GM23338 (cell line): Measurements from ENCODE around the gene TLE6. TPM values are rescaled to one million over a fixed set of nuclear protein-coding genes. Genes with fewer than 3 reads are reported as not detected.
A peak's percentile ranks its signal among the peaks of the same experiment; 100 is the strongest.

ENCODE experiments used
- ATAC-seq: fragments of 200-7000 bp; cut with Tn5 transposase; 3 replicates; pipeline ENCODE4 v1.9.1; 2020
- DNase-seq: peaks from one replicate; pipeline ENCODE4 v3.0.0-alpha.2; 2015; ENCODE audit warnings: low spot score
- H2AFZ ChIP-seq: fragments of 200-600 bp; sonication (generic); 2 replicates; pipeline ENCODE4 v1.8.0; 2016; ENCODE audit warnings: antibody characterized with exemption, mild to moderate bottlenecking, moderate library complexity
- H3F3A ChIP-seq: fragments of 200-600 bp; sonication (generic); replicated peaks from 2 replicates; pipeline ENCODE4 v1.8.0; 2017; ENCODE audit warnings: antibody characterized with exemption, mixed run types, low read depth
- H3K27ac ChIP-seq: fragments of 200-600 bp; sonication (generic); 2 replicates; pipeline ENCODE4 v1.6.1; 2016; ENCODE audit warnings: low read depth
- H3K27me3 ChIP-seq: fragments of 200-600 bp; sonication (generic); 2 replicates; pipeline ENCODE4 v1.8.0; 2016; ENCODE audit warnings: mild to moderate bottlenecking, mixed run types, moderate library complexity; ENCODE audit not compliant: insufficient read depth
- H3K36me3 ChIP-seq: fragments of 200-600 bp; sonication (generic); 2 replicates; pipeline ENCODE4 v1.8.0; 2016; ENCODE audit warnings: mild to moderate bottlenecking; ENCODE audit not compliant: insufficient read depth
- H3K4me1 ChIP-seq: fragments of 200-600 bp; sonication (generic); 2 replicates; pipeline ENCODE4 v1.8.0; 2016; ENCODE audit warnings: mild to moderate bottlenecking, moderate library complexity; ENCODE audit not compliant: insufficient read depth
- H3K4me2 ChIP-seq: fragments of 200-600 bp; sonication (generic); 2 replicates; pipeline ENCODE4 v1.7.1; 2017; ENCODE audit warnings: mixed run types
- H3K4me3 ChIP-seq: fragments of 200-600 bp; sonication (generic); 2 replicates; pipeline ENCODE4 v1.6.1; 2016; ENCODE audit warnings: mixed run types
- H3K79me2 ChIP-seq: fragments of 200-600 bp; sonication (generic); replicated peaks from 2 replicates; pipeline ENCODE4 v1.8.0; 2017; ENCODE audit warnings: mild to moderate bottlenecking; ENCODE audit not compliant: insufficient read depth
- H3K9me2 ChIP-seq: fragments of 200-600 bp; sonication (generic); 2 replicates; pipeline ENCODE4 v1.8.0; 2017; ENCODE audit not compliant: insufficient read depth
- H4K20me1 ChIP-seq: fragments of 200-600 bp; sonication (generic); replicated peaks from 2 replicates; pipeline ENCODE4 v1.8.0; 2017; ENCODE audit warnings: mild to moderate bottlenecking; ENCODE audit not compliant: insufficient read depth
- H3K27ac Mint-ChIP-seq: 2 replicates; pipeline ENCODE4 v1.8.0; 2020; ENCODE audit warnings: inconsistent platforms, mild to moderate bottlenecking, moderate library complexity, mixed read lengths
- H3K27me3 Mint-ChIP-seq: 3 replicates; pipeline ENCODE4 v1.8.0; 2022; ENCODE audit warnings: low read depth, mild to moderate bottlenecking, moderate library complexity, mixed read lengths, inconsistent platforms; ENCODE audit not compliant: insufficient read depth, poor library complexity
- H3K36me3 Mint-ChIP-seq: 3 replicates; pipeline ENCODE4 v1.8.0; 2021; ENCODE audit warnings: low read depth, mild to moderate bottlenecking, inconsistent platforms, moderate library complexity, mixed read lengths
- H3K4me1 Mint-ChIP-seq: 3 replicates; pipeline ENCODE4 v1.8.0; 2020; ENCODE audit warnings: mild to moderate bottlenecking, inconsistent platforms, mixed read lengths
- H3K4me3 Mint-ChIP-seq: 3 replicates; pipeline ENCODE4 v1.8.0; 2021; ENCODE audit warnings: moderate library complexity, mild to moderate bottlenecking, inconsistent platforms, mixed read lengths
- H3K9me3 Mint-ChIP-seq: 3 replicates; pipeline ENCODE4 v1.8.0; 2020; ENCODE audit warnings: moderate library complexity, mild to moderate bottlenecking, inconsistent platforms, mixed read lengths
- CREB1 ChIP-seq: fragments of 250-450 bp; sonication (Bioruptor Pico); IDR thresholded peaks from 2 replicates; pipeline ENCODE4 v1.5.0; 2020; ENCODE audit warnings: low read depth, mild to moderate bottlenecking, moderate library complexity
- CTCF ChIP-seq, 2 experiments: fragments of 200-600 bp in 1 of 2; sonication (generic) in 1 of 2; conservative IDR thresholded peaks; 2 replicates each; pipeline versions ENCODE4 v1.5.1 to v1.6.1; 2016 to 2017; ENCODE audit warnings: antibody characterized with exemption in 2 of 2, low read depth in 2 of 2, mild to moderate bottlenecking in 2 of 2, moderate library complexity in 1 of 2
- ETS1 ChIP-seq: IDR thresholded peaks from 2 replicates; pipeline ENCODE4 v1.6.1; 2016; ENCODE audit warnings: antibody characterized with exemption
- EZH2phosphoT487 ChIP-seq: fragments of 200-600 bp; sonication (generic); IDR thresholded peaks from one replicate; pipeline ENCODE4 v1.8.1; 2018; ENCODE audit warnings: antibody characterized with exemption; ENCODE audit not compliant: unreplicated experiment
- NANOG ChIP-seq: IDR thresholded peaks from 2 replicates; pipeline ENCODE4 v1.6.1; 2016; ENCODE audit warnings: antibody characterized with exemption, borderline replicate concordance
- REST ChIP-seq: IDR thresholded peaks from one replicate; pipeline ENCODE4 v1.6.1; 2018; ENCODE audit warnings: antibody characterized with exemption; ENCODE audit not compliant: unreplicated experiment
- STAT1 ChIP-seq: IDR thresholded peaks from one replicate; pipeline ENCODE4 v1.6.1; 2016; ENCODE audit warnings: antibody characterized with exemption; ENCODE audit not compliant: unreplicated experiment
- ZNF114 ChIP-seq: fragments of 250-450 bp; sonication (Bioruptor Pico); IDR thresholded peaks from 2 replicates; pipeline ENCODE4 v1.5.0; 2020; ENCODE audit warnings: mild to moderate bottlenecking, moderate library complexity
- polyA plus RNA-seq: library from polyadenylated mRNA; unstranded; fragments of >200 nt; fragmentation: Nextera tagmentation; extraction: Ambion mirVana; gene quantifications from 2 replicates; pipeline ENCODE4 v1.2.1, GENCODE V29; 2016
- total RNA-seq: library from RNA; depleted of rRNA; stranded (reverse); fragments of >200 nt; shearing (Covaris generic); gene quantifications from 2 replicates; pipeline ENCODE4 v1.2.3, GENCODE V29; 2014

TLE6 gene
- total and polyA plus RNA-seq, 2 experiments from 2014 or later, result 2.4 TPM

- no peak for TF ChIP-seq CTCF (conservative IDR thresholded peaks at IDR 0.05; ENCODE audit: low read depth in 2 of 2)
- no peak for TF ChIP-seq REST
Measured at GRCh38 chr19:2986951-2987524, 9.7 kb downstream of the TLE6 start (continued).

- Histone ChIP-seq H3K27ac (no peak overlapping the region), H3K79me2 (no peaks in the 10 kb centered on the region), H3F3A (peaks cover 20% of the 10 kb centered on the region), H3K27me3 (no peaks in the 10 kb centered on the region), H4K20me1 (no peaks in the 10 kb centered on the region), H2AFZ (no peak overlapping the region), H3K4me3 (no peak overlapping the region), H3K9me2 (no peaks in the 10 kb centered on the region), H3K4me1 (peaks cover 24% of the 10 kb centered on the region), H3K36me3 (no peaks in the 10 kb centered on the region), H3K4me2 (peak overlapping the region; percentile 77)
- Mint-ChIP-seq H3K4me3 (no peak overlapping the region), H3K27ac (no peak overlapping the region), H3K36me3 (no peaks in the 10 kb centered on the region), H3K4me1 (peaks cover 20% of the 10 kb centered on the region), H3K9me3 (no peaks in the 10 kb centered on the region; the same call in 2 of the 3 replicates), H3K27me3 (peaks cover 15% of the 10 kb centered on the region)
- ATAC-seq, result no peak
- DNase-seq, result no peak
- TF ChIP-seq ZNF114 (no peak), CTCF (conservative IDR thresholded peaks at IDR 0.05; ENCODE audit: low read depth in 2 of 2) (no peak), EZH2phosphoT487 (no peak), NANOG (no peak), REST (no peak), ETS1 (no peak), STAT1 (no peak), CREB1 (CRISPR knock-in tag) (no peak)
Measured at GRCh38 chr19:2987797-2988196, 10.4 kb downstream of the TLE6 start.
